K562 (cell line): ENCODE measurements around the gene RITA1. TPM values are rescaled to one million over a fixed set of nuclear protein-coding genes. Genes with fewer than 3 reads are reported as not detected.
A peak's percentile ranks its signal among the peaks of the same experiment; 100 is the strongest.

Source experiments
- ATAC-seq: fragments of 200-7000 bp; cut with Tn5 transposase; 3 replicates; pipeline ENCODE4 v1.9.1; 2020; ENCODE audit warnings: moderate library complexity
- BruUV-seq: library from RNA; stranded (reverse); fragments of 400-500 nt; replicated peaks from 2 replicates; lab custom pipeline; 2021; lab: Mats Ljungman, UMichigan
- CTCF ChIA-PET: fragments of 300-600 bp; formaldehyde crosslinking; extraction: SDS; loops from one replicate; lab custom pipeline; 2021; ENCODE audit warnings: low intra/inter-chr PET ratio; lab: Yijun Ruan, JAX
- POLR2A ChIA-PET: fragments of 300-600, 350-650 bp; sonication (Branson Sonifier 250); formaldehyde crosslinking; extraction: SDS; loops from one replicate; lab custom pipeline; 2021; ENCODE audit warnings: antibody characterized with exemption, inconsistent platforms; lab: Yijun Ruan, JAX
- DNase-seq, 4 experiments: peaks; one replicate each; pipeline versions ENCODE4 v3.0.0 to v3.0.0-alpha.2; 2011 to 2018; ENCODE audit warnings: low spot score in 3 of 4, mixed read lengths in 3 of 4; ENCODE audit errors: extremely low read depth in 1 of 4
- FAIRE-seq: peaks from 2 replicates; lab custom pipeline; 2011; peaks lifted over from hg19 to GRCh38; lab: Jason Lieb, UNC
- H2AFZ ChIP-seq: 2 replicates; pipeline ENCODE4 v1.6.0; 2011; ENCODE audit warnings: low read depth, low read length, control low read depth, inconsistent platforms
- H3K27ac ChIP-seq: fragments of 200-600 bp; 3 replicates; pipeline ENCODE4 v1.8.0; 2011; ENCODE audit warnings: low read depth, mild to moderate bottlenecking, control low read depth, inconsistent platforms, low read length, moderate library complexity, mixed read lengths; ENCODE audit errors: extremely low read depth
- H3K27me3 ChIP-seq, 2 experiments: fragments of 300-600 bp in 1 of 2; 2 replicates in 1 of 2; 3 replicates in 1 of 2; pipeline versions ENCODE4 v1.6.0 to v1.8.0; 2011; ENCODE audit warnings: inconsistent platforms in 2 of 2, low read length in 2 of 2, mild to moderate bottlenecking in 1 of 2, mixed read lengths in 1 of 2, moderate library complexity in 1 of 2; ENCODE audit not compliant: control insufficient read depth in 2 of 2, insufficient read depth in 2 of 2
- H3K36me3 ChIP-seq: fragments of 300-600 bp; 3 replicates; pipeline ENCODE4 v1.8.0; 2011; ENCODE audit warnings: mild to moderate bottlenecking, low read length, inconsistent platforms; ENCODE audit not compliant: control insufficient read depth, insufficient read depth
- H3K4me1 ChIP-seq, 2 experiments: fragments of 200-600 bp in 1 of 2; replicated peaks in 1 of 2; 2 replicates in 1 of 2; 3 replicates in 1 of 2; pipeline versions ENCODE4 v1.5.1 to v1.8.0; 2011; ENCODE audit warnings: inconsistent platforms in 2 of 2, low read length in 2 of 2, mild to moderate bottlenecking in 1 of 2, mixed read lengths in 1 of 2, moderate library complexity in 1 of 2; ENCODE audit not compliant: control insufficient read depth in 2 of 2, insufficient read depth in 2 of 2
- H3K4me2 ChIP-seq: 2 replicates; pipeline ENCODE4 v1.6.1; 2011; ENCODE audit warnings: low read length, control low read depth, inconsistent platforms, mixed read lengths; ENCODE audit not compliant: insufficient read depth
- H3K4me3 ChIP-seq: fragments of 200-600 bp; sonication (generic), shearing (Covaris generic); 2 replicates; pipeline ENCODE4 v1.5.1; 2016; ENCODE audit warnings: control low read depth, inconsistent platforms
- H3K79me2 ChIP-seq: fragments of 200-600 bp; 3 replicates; pipeline ENCODE4 v1.8.0; 2011; ENCODE audit warnings: low read length, inconsistent platforms; ENCODE audit not compliant: control insufficient read depth, insufficient read depth
- H3K9ac ChIP-seq, 2 experiments: 2 replicates each; pipeline versions ENCODE4 v1.6.0 to v1.6.1; 2011; ENCODE audit warnings: low read depth in 2 of 2, low read length in 2 of 2, control low read depth in 1 of 2, inconsistent platforms in 1 of 2, mild to moderate bottlenecking in 1 of 2, mixed read lengths in 1 of 2; ENCODE audit not compliant: insufficient read depth in 1 of 2
- H3K9me1 ChIP-seq: one replicate; pipeline ENCODE4 v1.6.0; 2011; ENCODE audit warnings: inconsistent platforms, mild to moderate bottlenecking, low read length, moderate library complexity; ENCODE audit not compliant: control insufficient read depth, insufficient read depth
- H3K9me3 ChIP-seq: replicated peaks from 2 replicates; pipeline ENCODE4 v1.5.1; 2011; ENCODE audit warnings: low read depth, low read length, inconsistent platforms; ENCODE audit not compliant: control insufficient read depth, insufficient read depth
- H4K20me1 ChIP-seq: replicated peaks from 2 replicates; pipeline ENCODE4 v1.6.1; 2011; ENCODE audit warnings: low read length, inconsistent platforms, mixed read lengths; ENCODE audit not compliant: control insufficient read depth, insufficient read depth
- ATF3 ChIP-seq, 2 experiments: fragments of 450-650 bp in 1 of 2; sonication (generic) in 1 of 2; formaldehyde crosslinking in 1 of 2; IDR thresholded peaks in 1 of 2; conservative IDR thresholded peaks in 1 of 2; 2 replicates each; pipeline versions ENCODE4 v1.6.1 to v1.8.1; 2016 to 2023; ENCODE audit warnings: mild to moderate bottlenecking in 2 of 2, moderate library complexity in 2 of 2, inconsistent platforms in 1 of 2, missing genetic modification reagents in 1 of 2
- DMBX1 ChIP-seq: fragments of 250-450 bp; sonication (Bioruptor Pico); IDR thresholded peaks from 2 replicates; pipeline ENCODE4 v1.8.0; 2022; ENCODE audit warnings: inconsistent platforms, mild to moderate bottlenecking, moderate library complexity, borderline replicate concordance
- ETS1 ChIP-seq: conservative IDR thresholded peaks from 2 replicates; pipeline ENCODE4 v1.6.1; 2011; ENCODE audit warnings: low read depth, mild to moderate bottlenecking, low read length; ENCODE audit not compliant: control insufficient read depth
- HDAC1 ChIP-seq, 2 experiments: fragments of 450-650 bp; IDR thresholded peaks; 2 replicates each; pipeline ENCODE4 v1.6.1; 2016 to 2017; ENCODE audit warnings: inconsistent platforms in 1 of 2, mild to moderate bottlenecking in 1 of 2, moderate library complexity in 1 of 2
- IRF1 ChIP-seq: sonication (generic); formaldehyde crosslinking; IDR thresholded peaks from 2 replicates; pipeline ENCODE4 v1.8.0; 2022; ENCODE audit warnings: missing genetic modification reagents, mild to moderate bottlenecking, borderline replicate concordance
- KLF16 ChIP-seq: IDR thresholded peaks from 2 replicates; pipeline ENCODE4 v1.6.1; 2016; ENCODE audit warnings: antibody characterized with exemption
- MCM5 ChIP-seq: fragments of 450-650 bp; IDR thresholded peaks from 2 replicates; pipeline ENCODE4 v1.6.1; 2016; ENCODE audit warnings: low read depth
- POLR2G ChIP-seq: fragments of 200-400 bp; formaldehyde crosslinking; IDR thresholded peaks from 2 replicates; pipeline ENCODE4 v1.6.1; 2017; ENCODE audit warnings: low read depth, mild to moderate bottlenecking, antibody characterized with exemption, low read length, moderate library complexity
- RBFOX2 ChIP-seq: fragments of 200-400 bp; formaldehyde crosslinking; IDR thresholded peaks from 2 replicates; pipeline ENCODE4 v1.6.1; 2017; ENCODE audit warnings: low read depth, mild to moderate bottlenecking, low read length, moderate library complexity
- TBP ChIP-seq: optimal IDR thresholded peaks from 2 replicates; pipeline ENCODE3; 2011; ENCODE audit warnings: low read depth, low read length, improper control_type of control experiment
- ZKSCAN1 ChIP-seq: fragments of 150-350 bp; IDR thresholded peaks from 2 replicates; pipeline ENCODE4 v1.6.1; 2016; ENCODE audit warnings: low read depth, low read length
- WGBS: fragments of 100-300 bp; shearing (Covaris generic); methylation state at CpG from one replicate; pipeline ENCODE4 v1.1.6; 2016; ENCODE audit warnings: low coverage, mixed read lengths; ENCODE audit not compliant: insufficient coverage; ENCODE audit errors: missing lambda C conversion rate; 5-methylcytosine and 5-hydroxymethylcytosine counted together
- in situ Hi-C: fragments of 300-500 bp; cut with MboI; formaldehyde crosslinking; loops from 4 replicates; pipeline ENCODE4 v1.15.0; 2018; ENCODE audit warnings: inconsistent platforms, mixed read lengths
- intact Hi-C: fragments of 100-400 bp; cut with micrococcal nuclease; formaldehyde crosslinking; loops from 2 replicates; pipeline ENCODE4 v1.14.2; 2022
- polyA plus RNA-seq, 8 experiments: library from polyadenylated mRNA; depleted of rRNA in 4 of 8; stranded (reverse) in 5 of 8; unstranded in 3 of 8; fragments of >200 nt; fragmentation: Nextera tagmentation in 2 of 8; fragmentation: Illumina TruSeq in 1 of 8; extraction: Ambion mirVana in 2 of 8; extraction: Trizol in 1 of 8; gene quantifications; 2 replicates each; pipeline versions ENCODE4 v1.2.1 to v1.2.3, GENCODE V29; 2011 to 2014; ENCODE audit warnings: inconsistent platforms in 1 of 8, missing spikeins in 1 of 8
- total RNA-seq, 7 experiments: library from RNA; depleted of rRNA in 6 of 7; stranded (reverse); fragments of >200 nt in 6 of 7; fragmentation: Illumina TruSeq in 2 of 7; extraction: Trizol in 2 of 7; gene quantifications; 2 replicates each; pipeline versions ENCODE4 v1.2.1 to v1.2.3, GENCODE V29; 2011 to 2021; ENCODE audit warnings: low replicate concordance in 1 of 7

The RITA1 gene
- total and polyA plus RNA-seq, 9 of the 15 experiments (the other 6 are each of a cell fraction or from before 2014, with no cell fraction given) = 2.8 to 40.4 (median 18.0) TPM

- CTCF ChIA-PET = no interaction called here
- no peak for ATAC-seq
- Histone ChIP-seq H3K4me3 (no peak overlapping the region), H3K79me2 (no peaks in the 10 kb centered on the region; the same call in 2 of the 3 replicates), H3K4me2 (no peak overlapping the region), H3K4me1 (peaks cover 0 to 12% of the 10 kb centered on the region in 2 experiments; a peak in 2 of 5 replicates), H3K9ac (peak overlapping the region in 1 of 2 experiments; percentile 62; a peak in 1 of 4 replicates), H3K36me3 (peaks cover 89% of the 10 kb centered on the region), H3K9me1 (peaks cover 2% of the 10 kb centered on the region), H3K9me3 (no peaks in the 10 kb centered on the region), H3K27ac (no peak overlapping the region), H4K20me1 (no peaks in the 10 kb centered on the region; the same call in 1 of the 2 replicates), H2AFZ (no peak overlapping the region), H3K27me3 (no peaks in the 10 kb centered on the region)
- intact Hi-C loops (no loop called here), in situ Hi-C loops (loop anchor here (5.0 kb wide), 1 partner anchor 125 kb away; no protein-coding TSS in a partner anchor)
- POLR2A ChIA-PET = interaction anchor here (0.6 kb wide), 1 partner anchor 11 kb away, joined by 3 read pairs; no protein-coding TSS in a partner anchor
- no TSS peak for BruUV-seq
- FAIRE-seq = no peak
- 97% methylated on average over 13 of the region's 20 CpGs for WGBS
- TF ChIP-seq POLR2G = peak; percentile 30; the same call in 1 of the 2 replicates
- peak; percentile 29; the same call in 1 of the 2 replicates for TF ChIP-seq RBFOX2
- no peak for TF ChIP-seq MCM5
- no peak for DNase-seq
These were observed 13.3 kb upstream of the RITA1 start for GRCh38 chr12:113172185-113172584.

GRCh38 chr12:113173081-113173698, 12.3 kb upstream of the RITA1 start:
- 97% methylated on average over 7 of the region's 7 CpGs for WGBS
- Histone ChIP-seq H3K4me3 (no peak overlapping the region), H2AFZ (no peak overlapping the region), H3K27me3 (no peaks in the 10 kb centered on the region), H3K4me2 (no peak overlapping the region), H3K9ac (no peak overlapping the region), H3K27ac (no peak overlapping the region), H3K36me3 (peaks cover 90% of the 10 kb centered on the region), H3K4me1 (peaks cover 0 to 6% of the 10 kb centered on the region in 2 experiments; a peak in 2 of 5 replicates), H3K79me2 (no peaks in the 10 kb centered on the region; the same call in 2 of the 3 replicates), H4K20me1 (no peaks in the 10 kb centered on the region; the same call in 1 of the 2 replicates), H3K9me1 (peaks cover 2% of the 10 kb centered on the region), H3K9me3 (no peaks in the 10 kb centered on the region)
- DNase-seq (no peak), FAIRE-seq (no peak), ATAC-seq (no peak)
- BruUV-seq = no TSS peak
- in situ Hi-C loops (loop anchor here (5.0 kb wide), 1 partner anchor 126 kb away; no protein-coding TSS in a partner anchor), intact Hi-C loops (no loop called here)
- POLR2A ChIA-PET = no interaction called here
- CTCF ChIA-PET = interaction anchor here (2.1 to 3.8 kb wide), 2 partner anchors 125 to 180 kb away, joined by 8 to 21 read pairs; no protein-coding TSS in a partner anchor
- TF ChIP-seq ETS1 = no peak
- TF ChIP-seq ATF3 (IDR thresholded peaks at IDR 0.05) = no peak
- no peak for TF ChIP-seq ATF3 (CRISPR knock-in tag; conservative IDR thresholded peaks at IDR 0.05)
- TF ChIP-seq DMBX1 = no peak
- no peak for TF ChIP-seq KLF16
- TF ChIP-seq IRF1 (CRISPR knock-in tag) = no peak
- TF ChIP-seq ZKSCAN1 = no peak
- no peak for TF ChIP-seq HDAC1 (IDR thresholded peaks at IDR 0.05)
- TF ChIP-seq TBP = no peak
